ENCODE results near the gene LIG3. TPM values are rescaled to one million over a fixed set of nuclear protein-coding genes. Genes with fewer than 3 reads are reported as not detected.

The LIG3 gene
- total and polyA plus RNA-seq, 9 donors = 10.9 to 63.2 (median 44.2) TPM

DNA sequence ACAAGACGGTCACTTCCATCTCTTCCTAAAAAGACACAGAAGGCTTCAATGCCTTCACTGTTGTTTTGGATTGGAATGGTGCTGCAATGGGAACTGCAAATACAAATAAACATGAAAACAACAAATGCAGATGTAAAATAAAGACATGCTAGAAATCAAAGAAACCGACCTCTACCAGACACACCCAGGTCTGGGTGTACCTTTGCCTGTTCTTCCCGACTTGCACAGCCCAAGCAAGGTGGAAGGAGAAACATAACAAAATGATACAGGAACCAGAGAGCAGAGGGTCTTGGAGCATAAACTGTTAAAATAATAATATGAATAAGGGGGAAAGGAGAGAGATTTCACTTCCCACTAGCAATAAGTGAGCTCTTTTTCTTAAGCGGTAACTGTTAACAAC, 65.9 kb downstream of the LIG3 start:
- intact Hi-C loops (cut with DNase I) = no loop called here
- no peaks in the 10 kb centered on the region for H3K4me1 ChIP-seq (ENCODE audit: insufficient read depth)
- no peak for DNase-seq
- WGBS, 3 donors = 84 to 91% (median 89%) methylated on average over 4 of the region's 4 CpGs
- no peak overlapping the region for H3K27ac ChIP-seq
- H3K36me3 ChIP-seq = no peaks in the 10 kb centered on the region
- no peak overlapping the region for H3K4me3 ChIP-seq
- H3K9me3 ChIP-seq = no peaks in the 10 kb centered on the region
- TF ChIP-seq EP300 (IDR thresholded peaks at IDR 0.05) (no peak), POLR2A (IDR thresholded peaks at IDR 0.05) (no peak)
- TF ChIP-seq, protein P1, sequence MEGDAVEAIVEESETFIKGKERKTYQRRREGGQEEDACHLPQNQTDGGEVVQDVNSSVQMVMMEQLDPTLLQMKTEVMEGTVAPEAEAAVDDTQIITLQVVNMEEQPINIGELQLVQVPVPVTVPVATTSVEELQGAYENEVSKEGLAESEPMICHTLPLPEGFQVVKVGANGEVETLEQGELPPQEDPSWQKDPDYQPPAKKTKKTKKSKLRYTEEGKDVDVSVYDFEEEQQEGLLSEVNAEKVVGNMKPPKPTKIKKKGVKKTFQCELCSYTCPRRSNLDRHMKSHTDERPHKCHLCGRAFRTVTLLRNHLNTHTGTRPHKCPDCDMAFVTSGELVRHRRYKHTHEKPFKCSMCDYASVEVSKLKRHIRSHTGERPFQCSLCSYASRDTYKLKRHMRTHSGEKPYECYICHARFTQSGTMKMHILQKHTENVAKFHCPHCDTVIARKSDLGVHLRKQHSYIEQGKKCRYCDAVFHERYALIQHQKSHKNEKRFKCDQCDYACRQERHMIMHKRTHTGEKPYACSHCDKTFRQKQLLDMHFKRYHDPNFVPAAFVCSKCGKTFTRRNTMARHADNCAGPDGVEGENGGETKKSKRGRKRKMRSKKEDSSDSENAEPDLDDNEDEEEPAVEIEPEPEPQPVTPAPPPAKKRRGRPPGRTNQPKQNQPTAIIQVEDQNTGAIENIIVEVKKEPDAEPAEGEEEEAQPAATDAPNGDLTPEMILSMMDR (IDR thresholded peaks at IDR 0.05) = no peak
- H3K27me3 ChIP-seq = no peaks in the 10 kb centered on the region

DNA sequence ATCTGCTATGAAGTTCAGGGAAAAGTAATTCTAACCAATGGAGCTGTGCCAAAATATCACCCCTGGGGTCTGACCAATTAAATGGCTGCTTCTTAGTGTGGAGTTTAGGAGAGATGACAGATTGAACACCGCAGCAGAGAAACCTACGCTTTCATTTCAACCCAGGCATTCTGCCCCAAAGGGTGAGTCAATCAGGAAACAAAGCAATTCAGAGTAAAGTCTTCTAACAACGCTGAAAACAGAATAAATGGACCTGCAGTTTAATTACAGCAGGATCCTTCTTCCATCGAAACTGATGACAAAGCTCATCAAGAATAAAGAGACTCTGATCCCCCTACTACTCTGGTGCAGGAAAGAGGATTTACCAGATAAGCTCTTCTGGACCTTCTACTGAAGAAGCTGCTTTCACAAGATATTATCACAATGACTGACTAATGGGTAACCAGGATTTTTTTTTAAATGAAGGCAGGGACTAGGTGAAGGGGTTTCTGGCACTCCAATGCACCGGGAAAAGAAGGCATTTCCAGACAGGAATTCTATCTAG, 66.5 kb downstream of the LIG3 start:
- no peak overlapping the region for H3K4me3 ChIP-seq
- H3K27me3 ChIP-seq = no peaks in the 10 kb centered on the region
- no peak for TF ChIP-seq EP300 (IDR thresholded peaks at IDR 0.05)
- no peaks in the 10 kb centered on the region for H3K9me3 ChIP-seq
- intact Hi-C loops (cut with DNase I) = no loop called here
- H3K36me3 ChIP-seq = no peaks in the 10 kb centered on the region
- 77 to 81% (median 81%) methylated on average over 5 of the region's 5 CpGs for WGBS, 3 donors
- no peak overlapping the region for H3K27ac ChIP-seq
- no peak for DNase-seq
- no peaks in the 10 kb centered on the region for H3K4me1 ChIP-seq (ENCODE audit: insufficient read depth)

DNA sequence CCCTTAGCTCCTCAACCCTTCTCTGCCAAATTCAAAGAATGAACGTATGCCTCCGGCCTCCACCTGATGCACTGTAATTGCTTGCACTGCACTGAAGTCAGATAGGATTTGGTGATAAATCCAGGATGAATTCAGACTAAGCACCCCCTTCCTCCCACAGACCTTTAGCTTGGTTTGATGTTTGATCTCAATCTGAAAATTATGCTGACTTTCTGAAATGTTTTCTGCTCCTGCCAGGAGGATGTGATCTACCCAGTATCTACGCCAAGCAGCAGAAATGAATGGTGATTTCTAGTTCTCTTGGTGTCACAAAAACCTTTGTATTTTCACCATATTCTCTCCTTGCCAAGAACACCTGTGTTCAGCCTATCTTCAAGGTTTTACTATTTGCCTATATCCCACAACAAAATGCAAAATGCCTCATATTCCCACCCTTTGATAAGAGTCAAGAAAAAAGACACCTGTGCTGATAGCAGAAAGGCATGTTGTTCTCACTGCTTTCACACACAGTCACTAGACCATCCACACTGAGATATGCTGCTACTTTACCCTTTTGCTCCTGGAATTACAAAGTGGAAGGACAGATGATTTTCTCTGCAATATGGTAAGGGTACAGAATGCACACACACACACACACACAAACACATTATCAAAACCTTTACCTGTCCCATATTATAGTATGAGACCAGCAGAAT, 68.5 kb downstream of the LIG3 start:
- H3K27ac ChIP-seq = no peak overlapping the region
- H3K9me3 ChIP-seq = no peaks in the 10 kb centered on the region
- no peak for DNase-seq
- no peaks in the 10 kb centered on the region for H3K27me3 ChIP-seq
- TF ChIP-seq, protein P1 (IDR thresholded peaks at IDR 0.05) = no peak
- no peak for TF ChIP-seq EP300 (IDR thresholded peaks at IDR 0.05)
- TF ChIP-seq POLR2A (IDR thresholded peaks at IDR 0.05) = no peak
- H3K4me3 ChIP-seq = no peak overlapping the region
- 84 to 88% (median 86%) methylated on average over 3 of the region's 3 CpGs for WGBS, 3 donors
- no peaks in the 10 kb centered on the region for H3K4me1 ChIP-seq (ENCODE audit: insufficient read depth)
- H3K36me3 ChIP-seq = no peaks in the 10 kb centered on the region
- intact Hi-C loops (cut with DNase I) = no loop called here

DNA sequence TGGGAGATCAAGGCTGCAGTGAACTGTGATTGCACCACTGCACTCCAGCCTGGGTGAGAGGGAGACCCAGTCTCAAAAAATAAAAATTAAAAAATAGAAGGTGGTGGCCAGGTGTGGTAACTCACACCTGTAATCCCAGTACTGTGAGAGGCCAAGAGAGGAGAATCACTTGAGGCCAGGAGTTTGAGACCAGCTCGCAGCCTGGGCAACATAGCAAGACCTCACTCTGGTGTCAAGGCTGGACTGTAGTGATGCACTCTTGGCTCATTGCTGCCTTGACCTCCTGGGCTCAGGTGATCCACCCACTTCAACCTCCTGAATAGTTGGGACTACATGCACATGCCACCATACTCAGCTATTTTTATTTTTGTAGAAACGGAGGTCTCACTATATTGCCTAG, 69.9 kb downstream of the LIG3 start:
- H3K4me3 ChIP-seq = no peak overlapping the region
- no peaks in the 10 kb centered on the region for H3K36me3 ChIP-seq
- no peaks in the 10 kb centered on the region for H3K4me1 ChIP-seq (ENCODE audit: insufficient read depth)
- 92 to 97% (median 95%) methylated on average over 2 of the region's 2 CpGs for WGBS, 3 donors
- intact Hi-C loops (cut with DNase I) = no loop called here
- no peaks in the 10 kb centered on the region for H3K27me3 ChIP-seq
- no peak overlapping the region for H3K27ac ChIP-seq
- no peaks in the 10 kb centered on the region for H3K9me3 ChIP-seq
- no peak for TF ChIP-seq EP300 (IDR thresholded peaks at IDR 0.05)
- TF ChIP-seq POLR2A (IDR thresholded peaks at IDR 0.05) = no peak
- TF ChIP-seq, protein P1 (IDR thresholded peaks at IDR 0.05) = no peak
- no peak for DNase-seq

DNA sequence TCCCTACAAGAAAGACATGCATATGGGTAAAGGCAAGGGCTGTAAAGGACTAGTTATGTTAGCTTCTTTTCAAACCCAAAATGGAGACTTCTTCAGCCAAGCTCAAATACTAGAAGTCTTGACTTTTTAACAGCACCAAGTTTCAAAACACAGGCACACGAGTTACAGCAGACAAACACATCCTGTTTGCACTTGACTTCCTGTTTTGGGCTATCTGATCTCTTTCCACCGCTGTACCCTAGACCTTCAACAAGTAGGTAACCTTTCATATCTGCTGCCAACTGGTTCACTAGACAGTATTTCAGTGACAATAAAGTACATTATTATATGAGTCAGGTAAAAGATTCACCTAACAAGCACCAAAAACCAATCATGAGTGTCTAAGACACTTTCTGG, 70.9 kb downstream of the LIG3 start:
- TF ChIP-seq POLR2A (IDR thresholded peaks at IDR 0.05) = no peak
- DNase-seq = no peak
- intact Hi-C loops (cut with DNase I) = no loop called here

More for the DNA sequence above, 70.9 kb downstream of the LIG3 start:
- H3K4me3 ChIP-seq = no peak overlapping the region
- H3K27ac ChIP-seq = no peak overlapping the region
- no peaks in the 10 kb centered on the region for H3K36me3 ChIP-seq
- WGBS, 3 donors = 4 to 21% (median 8%) methylated on average over 2 of the region's 2 CpGs
- no peaks in the 10 kb centered on the region for H3K27me3 ChIP-seq
- no peaks in the 10 kb centered on the region for H3K4me1 ChIP-seq (ENCODE audit: insufficient read depth)
- H3K9me3 ChIP-seq = no peaks in the 10 kb centered on the region
